Measurements from ENCODE around the gene YY1. TPM values are rescaled to one million over a fixed set of nuclear protein-coding genes. Genes with fewer than 3 reads are reported as not detected.

The YY1 gene
- total RNA-seq, 4 donors from 2014 or later, result 50.8 to 61.3 (median 58.6) TPM

GRCh38 chr14:100289916-100290606 lies 51.1 kb downstream of the YY1 start:
- no peaks in the 10 kb centered on the region for H3K36me3 ChIP-seq
- peaks cover 0 to 8% (median 6%) of the 10 kb centered on the region in 4 donors for H3K4me1 ChIP-seq
- no peak overlapping the region for H3K4me3 ChIP-seq
- TF ChIP-seq CTCF (IDR thresholded peaks at IDR 0.05) (no peak), POLR2A (IDR thresholded peaks at IDR 0.05) (no peak), POLR2AphosphoS5 (IDR thresholded peaks at IDR 0.05) (no peak), EP300 (IDR thresholded peaks at IDR 0.05; ENCODE audit: low read depth) (no peak)
- no peaks in the 10 kb centered on the region for H3K9me3 ChIP-seq
- peak; percentile 7 for DNase-seq
- in situ Hi-C loops (cut with MboI; ENCODE audit: low pct_ligation_motif_present in 1 of 4, low pct_unique_long_range_greater_than_20kb in 1 of 4, low sequenced_read_pairs in 3 of 4) (no loop called here), intact Hi-C loops (cut with DNase I; ENCODE audit: low total_unique reads) (no loop called here)
- WGBS, 2 donors (ENCODE audit: low coverage in 1 of 2), result 84% methylated on average over 9 of the region's 9 CpGs; no CpG with 5 or more reads in 1 of the 2 donors
- no peak overlapping the region for H3K27ac ChIP-seq
- no peaks in the 10 kb centered on the region for H3K27me3 ChIP-seq

- WGBS, 2 donors (ENCODE audit: low coverage in 1 of 2), result 83% methylated on average over 12 of the region's 12 CpGs; no CpG with 5 or more reads in 1 of the 2 donors
- in situ Hi-C loops (cut with MboI; ENCODE audit: low pct_ligation_motif_present in 1 of 4, low pct_unique_long_range_greater_than_20kb in 1 of 4, low sequenced_read_pairs in 3 of 4) (no loop called here), intact Hi-C loops (cut with DNase I; ENCODE audit: low total_unique reads) (no loop called here)
- H3K27ac ChIP-seq, result no peak overlapping the region
- H3K4me1 ChIP-seq, result peaks cover 0 to 4% (median 3%) of the 10 kb centered on the region in 4 donors
- H3K27me3 ChIP-seq, result no peaks in the 10 kb centered on the region
- no peak for DNase-seq
- no peaks in the 10 kb centered on the region for H3K9me3 ChIP-seq
- no peak overlapping the region for H3K4me3 ChIP-seq
- TF ChIP-seq POLR2AphosphoS5 (IDR thresholded peaks at IDR 0.05) (no peak), POLR2A (IDR thresholded peaks at IDR 0.05) (no peak), CTCF (IDR thresholded peaks at IDR 0.05) (no peak), EP300 (IDR thresholded peaks at IDR 0.05; ENCODE audit: low read depth) (no peak)
- H3K36me3 ChIP-seq, result no peaks in the 10 kb centered on the region
Observed at GRCh38 chr14:100290607-100291304, 51.8 kb downstream of the YY1 start.

GRCh38 chr14:100291305-100292075 lies 52.5 kb downstream of the YY1 start:
- 93% methylated on average over 11 of the region's 13 CpGs; no CpG with 5 or more reads in 1 of the 2 donors for WGBS, 2 donors (ENCODE audit: low coverage in 1 of 2)
- no peaks in the 10 kb centered on the region for H3K27me3 ChIP-seq
- intact Hi-C loops (cut with DNase I; ENCODE audit: low total_unique reads), result no loop called here

More at GRCh38 chr14:100291305-100292075, 52.5 kb downstream of the YY1 start:
- Histone ChIP-seq H3K4me3 (no peak overlapping the region), H3K27ac (no peak overlapping the region), H3K9me3 (no peaks in the 10 kb centered on the region), H3K4me1 (peaks cover 0 to 2% (median under 1%) of the 10 kb centered on the region in 4 donors), H3K36me3 (no peaks in the 10 kb centered on the region)
- no peak for TF ChIP-seq CTCF (IDR thresholded peaks at IDR 0.05)
- no peak for TF ChIP-seq EP300 (IDR thresholded peaks at IDR 0.05; ENCODE audit: low read depth)
- no peak for TF ChIP-seq POLR2AphosphoS5 (IDR thresholded peaks at IDR 0.05)
- no peak for TF ChIP-seq POLR2A (IDR thresholded peaks at IDR 0.05)
- DNase-seq, result peak; percentile 4
- in situ Hi-C loops (cut with MboI; ENCODE audit: low pct_ligation_motif_present in 1 of 4, low pct_unique_long_range_greater_than_20kb in 1 of 4, low sequenced_read_pairs in 3 of 4), result no loop called here
